GM19025 (cell line): ENCODE data around the gene SUPT20HL1.
"Not testable (repeated sequence)": the region's sequence is repeated elsewhere in the genome, so short reads cannot be mapped to it uniquely, and the experiment has no call there.

Experiments used
- ATAC-seq: cut with Tn5 transposase; IDR thresholded peaks from one replicate; pipeline ENCODE4 v1.9.1; 2021; ENCODE audit warnings: mild to moderate bottlenecking, low read depth, moderate library complexity; ENCODE audit not compliant: unreplicated experiment

SUPT20HL1 gene

DNA sequence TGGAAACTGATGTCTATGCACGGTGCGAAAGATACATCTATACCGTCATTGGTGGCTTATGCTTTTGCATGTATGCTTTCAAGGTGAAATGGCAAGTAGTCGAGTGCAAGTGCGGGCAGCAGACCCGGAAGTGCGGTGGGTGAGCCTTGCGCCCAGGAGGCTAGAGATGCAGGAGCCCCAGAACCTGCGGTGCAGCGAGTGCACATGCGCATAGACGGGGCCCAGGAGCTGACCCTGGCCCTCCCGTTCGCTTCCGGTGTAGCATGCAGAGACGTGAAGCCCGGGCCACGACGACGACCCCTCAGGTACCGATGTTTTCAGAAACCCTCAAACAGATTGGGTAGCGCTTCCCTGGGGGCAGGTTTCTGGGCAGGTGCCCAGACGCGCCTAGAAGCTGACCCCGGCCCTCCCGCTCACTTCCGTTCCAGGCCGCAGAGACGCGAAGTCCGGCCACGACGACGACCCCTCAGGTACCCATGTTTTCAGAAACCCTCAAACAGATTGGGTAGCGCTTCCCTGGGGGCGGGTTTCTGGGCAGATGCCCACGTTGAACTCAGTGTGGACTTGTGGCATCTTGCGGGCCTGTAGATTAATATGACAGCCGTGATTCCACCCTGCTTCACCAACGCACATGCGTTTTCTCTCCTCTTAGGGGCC, 1.8 kb downstream of the SUPT20HL1 start:
- ATAC-seq = not testable (repeated sequence)

DNA sequence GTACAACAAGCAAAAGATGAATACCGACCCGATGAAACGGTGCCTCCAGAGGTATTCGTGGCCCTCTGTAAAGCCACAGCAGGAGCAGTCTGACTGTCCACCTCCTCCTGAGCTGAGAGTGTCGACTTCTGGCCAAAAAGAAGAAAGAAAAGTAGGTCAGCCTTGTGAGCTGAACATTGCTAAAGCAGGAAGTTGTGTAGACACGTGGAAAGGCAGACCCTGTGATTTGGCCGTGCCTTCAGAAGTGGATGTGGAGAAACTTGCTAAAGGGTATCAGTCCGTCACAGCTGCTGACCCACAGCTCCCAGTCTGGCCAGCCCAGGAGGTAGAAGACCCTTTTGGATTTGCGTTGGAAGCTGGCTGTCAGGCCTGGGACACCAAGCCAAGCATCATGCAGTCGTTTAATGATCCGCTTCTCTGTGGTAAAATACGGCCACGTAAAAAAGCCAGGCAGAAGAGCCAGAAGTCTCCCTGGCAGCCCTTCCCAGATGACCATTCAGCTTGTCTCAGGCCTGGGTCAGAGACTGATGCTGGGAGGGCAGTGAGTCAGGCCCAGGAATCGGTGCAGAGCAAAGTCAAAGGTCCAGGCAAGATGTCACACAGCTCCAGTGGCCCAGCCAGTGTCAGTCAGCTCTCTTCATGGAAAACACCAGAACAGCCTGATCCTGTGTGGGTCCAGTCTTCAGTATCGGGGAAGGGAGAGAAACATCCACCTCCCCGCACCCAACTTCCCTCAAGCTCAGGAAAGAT, 3.2 kb downstream of the SUPT20HL1 start:
- ATAC-seq = not testable (repeated sequence)

DNA sequence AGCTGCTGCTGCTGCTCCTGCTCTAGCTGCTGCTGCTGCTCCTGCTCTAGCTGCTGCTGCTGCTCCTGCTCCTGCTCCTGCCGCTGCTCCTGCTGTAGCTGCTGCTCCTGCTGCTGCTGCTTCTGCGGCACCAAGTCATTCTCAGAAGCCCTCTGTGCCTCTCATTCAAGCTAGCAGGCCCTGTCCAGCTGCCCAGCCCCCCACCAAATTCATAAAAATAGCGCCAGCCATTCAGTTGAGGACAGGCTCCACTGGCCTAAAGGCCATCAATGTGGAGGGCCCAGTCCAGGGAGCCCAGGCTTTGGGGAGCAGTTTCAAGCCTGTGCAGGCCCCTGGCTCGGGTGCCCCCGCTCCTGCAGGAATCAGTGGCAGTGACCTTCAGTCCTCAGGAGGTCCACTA, 3.9 kb downstream of the SUPT20HL1 start:
- ATAC-seq = no peak

GRCh38 chrX:24364851-24365538, 4.6 kb downstream of the SUPT20HL1 start:
- no peak for ATAC-seq

DNA sequence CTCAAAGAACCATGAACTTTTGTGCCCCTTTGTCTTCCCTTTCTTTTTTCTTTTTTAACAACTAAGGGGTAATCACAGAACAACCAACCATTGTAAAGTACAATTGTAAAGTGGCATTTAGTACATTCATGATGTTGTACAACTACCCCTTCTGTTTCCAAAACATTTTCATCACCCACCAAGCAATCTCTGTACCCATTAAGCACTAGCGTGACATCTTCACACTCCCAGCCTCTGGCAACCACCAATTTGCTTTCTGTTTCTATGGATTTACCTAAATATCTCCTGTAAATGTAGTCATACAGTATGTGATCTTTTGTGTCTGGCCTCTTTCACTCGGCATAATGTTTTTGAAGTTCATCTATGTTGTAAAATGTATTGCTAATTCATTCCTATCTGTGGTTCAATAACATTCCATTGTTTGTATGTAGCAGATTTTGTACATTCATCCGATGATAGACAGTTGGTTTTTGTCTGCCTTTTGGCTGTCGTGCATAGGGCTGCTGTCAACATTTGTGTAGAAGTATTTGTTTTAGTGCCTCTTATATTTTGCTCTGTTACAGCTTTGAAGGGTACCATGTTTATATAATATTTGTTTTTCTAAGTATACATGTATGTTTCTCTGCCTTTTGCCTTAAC, 6.4 kb downstream of the SUPT20HL1 start:
- ATAC-seq = not testable (repeated sequence)

DNA sequence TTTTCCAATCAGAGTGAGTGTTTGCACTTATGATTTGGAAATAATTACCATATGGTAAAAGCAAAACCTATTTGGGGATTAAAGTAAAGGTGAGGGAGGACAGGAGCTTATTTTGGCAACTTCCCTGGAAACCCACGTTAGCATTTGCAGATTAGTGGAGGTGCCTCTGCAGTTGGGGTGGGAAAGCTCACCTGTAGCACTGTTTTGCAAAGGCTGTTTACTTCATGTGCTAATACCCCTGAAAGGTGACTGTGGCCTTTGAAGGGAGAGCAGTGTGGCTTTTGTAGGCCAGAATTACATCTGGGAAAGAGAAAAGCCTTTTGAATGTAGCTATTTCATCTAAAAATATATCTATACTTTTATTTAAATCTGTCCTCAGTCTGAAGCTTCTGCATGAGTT, 9.4 kb downstream of the SUPT20HL1 start:
- ATAC-seq = no peak

- no peak for ATAC-seq
Measured at GRCh38 chrX:24371391-24371972, 11.0 kb downstream of the SUPT20HL1 start.

GRCh38 chrX:24372021-24372763, 11.8 kb downstream of the SUPT20HL1 start:
- ATAC-seq = no peak

DNA sequence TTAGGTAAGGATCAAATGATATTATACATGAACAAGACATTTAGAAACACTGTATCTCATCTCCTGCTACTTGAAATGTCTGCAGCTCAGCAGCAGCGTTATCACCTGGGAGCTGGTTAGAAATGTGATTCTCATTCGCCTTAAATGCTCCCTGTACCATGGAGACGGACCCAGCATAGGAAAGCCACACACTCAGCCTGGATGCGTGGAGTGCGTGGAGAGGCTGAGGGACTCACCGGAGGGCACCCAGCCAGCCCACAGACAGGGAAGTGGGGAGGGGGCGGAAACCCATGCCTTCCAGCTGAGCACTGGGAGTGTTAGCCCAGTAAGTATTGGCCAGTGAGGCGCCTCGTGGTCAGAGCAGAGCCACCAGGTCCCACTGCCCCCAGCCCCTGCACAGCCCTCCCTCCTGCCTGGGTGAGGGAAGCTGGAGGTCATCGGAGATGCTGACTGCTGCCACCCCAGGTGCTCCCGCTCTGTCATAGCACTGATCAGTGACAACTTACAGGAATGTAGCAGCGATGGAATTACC, 15.2 kb downstream of the SUPT20HL1 start:
- no peak for ATAC-seq

DNA sequence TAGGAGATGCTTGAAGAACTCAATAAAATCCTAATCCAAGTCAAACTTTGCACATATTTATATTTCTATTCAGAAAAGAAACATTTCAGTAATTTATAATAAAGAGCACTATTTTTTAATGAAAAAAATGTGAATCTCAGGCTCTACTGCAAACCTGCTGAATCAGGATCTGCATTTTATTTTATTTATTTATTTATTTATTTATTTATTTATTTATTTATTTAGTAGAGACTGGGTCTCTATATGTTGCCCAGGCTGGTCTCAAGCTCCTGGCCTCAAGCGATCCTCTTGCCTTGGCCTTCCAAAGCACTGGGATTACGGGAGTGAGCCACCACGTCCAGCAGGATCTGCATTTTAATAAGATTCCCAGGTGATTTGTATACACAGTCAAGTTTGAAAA, 16.0 kb downstream of the SUPT20HL1 start:
- ATAC-seq = no peak

DNA sequence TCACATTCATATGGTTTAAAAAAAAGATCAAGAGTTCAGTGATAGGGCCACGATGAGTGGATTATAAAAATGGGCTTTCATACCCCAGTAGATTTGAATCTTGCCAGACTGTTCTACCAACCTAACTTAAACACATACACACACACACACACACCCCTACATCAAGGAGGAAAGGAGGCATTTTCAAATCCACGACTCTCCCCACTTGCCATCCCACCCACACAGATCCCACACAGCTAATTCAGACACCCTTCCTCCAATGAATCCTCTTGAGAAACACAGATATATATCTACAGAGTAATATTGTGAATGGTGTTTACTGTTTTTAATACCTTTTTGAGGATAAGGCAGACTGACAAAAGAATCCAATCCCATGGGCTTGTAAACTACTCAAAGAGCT, 16.8 kb downstream of the SUPT20HL1 start:
- no peak for ATAC-seq

DNA sequence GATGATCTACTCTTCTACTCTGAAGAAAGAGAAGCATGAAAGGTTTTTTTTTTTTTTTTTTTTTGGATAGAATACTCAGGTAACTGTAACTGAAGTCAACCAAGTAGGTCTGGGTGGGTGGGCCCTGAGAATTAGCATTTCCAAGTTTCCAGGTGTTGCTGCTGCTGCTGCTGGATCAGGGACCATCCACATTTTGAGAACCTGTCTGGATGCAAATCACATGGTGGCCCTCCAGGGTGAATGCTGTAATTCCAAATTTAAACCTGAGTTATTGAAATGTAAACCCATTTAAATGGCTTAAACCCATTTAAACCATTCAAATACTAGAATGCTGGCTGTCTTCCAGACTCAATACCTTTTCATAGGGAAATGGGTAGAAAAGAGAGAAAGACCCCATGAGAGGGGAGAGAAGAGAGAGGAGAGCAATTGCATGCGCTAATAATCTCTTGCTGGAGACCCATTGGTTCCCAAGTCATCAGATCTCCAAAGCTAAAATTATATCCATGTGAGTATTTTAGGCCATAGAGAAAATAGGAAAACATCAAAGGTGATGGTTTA, 17.6 kb downstream of the SUPT20HL1 start:
- no peak for ATAC-seq

GRCh38 chrX:24378706-24379105, 18.3 kb downstream of the SUPT20HL1 start:
- no peak for ATAC-seq

GRCh38 chrX:24380262-24381187, 20.1 kb downstream of the SUPT20HL1 start:
- ATAC-seq = no peak

GRCh38 chrX:24382315-24382714, 21.9 kb downstream of the SUPT20HL1 start:
- not testable (repeated sequence) for ATAC-seq

DNA sequence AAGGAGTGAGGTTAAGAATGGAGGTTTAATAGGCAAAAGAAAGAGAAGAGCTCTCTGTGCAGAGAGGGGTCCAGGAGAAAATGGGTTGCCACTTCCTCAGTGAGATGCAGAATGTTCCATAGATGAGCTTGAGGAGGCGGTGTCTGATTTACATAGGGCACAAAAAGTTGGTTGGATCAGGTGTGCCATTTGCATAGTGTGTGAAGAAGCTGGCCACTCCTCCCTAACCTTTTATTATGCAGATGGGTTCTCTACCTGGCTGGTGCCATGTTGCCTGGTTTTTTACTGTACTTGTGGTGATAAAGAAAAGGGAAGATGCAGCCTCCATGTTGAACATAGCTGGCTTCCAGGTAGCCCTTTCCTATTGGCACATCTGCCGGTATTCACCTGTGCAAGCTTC, 27.3 kb downstream of the SUPT20HL1 start:
- no peak for ATAC-seq

DNA sequence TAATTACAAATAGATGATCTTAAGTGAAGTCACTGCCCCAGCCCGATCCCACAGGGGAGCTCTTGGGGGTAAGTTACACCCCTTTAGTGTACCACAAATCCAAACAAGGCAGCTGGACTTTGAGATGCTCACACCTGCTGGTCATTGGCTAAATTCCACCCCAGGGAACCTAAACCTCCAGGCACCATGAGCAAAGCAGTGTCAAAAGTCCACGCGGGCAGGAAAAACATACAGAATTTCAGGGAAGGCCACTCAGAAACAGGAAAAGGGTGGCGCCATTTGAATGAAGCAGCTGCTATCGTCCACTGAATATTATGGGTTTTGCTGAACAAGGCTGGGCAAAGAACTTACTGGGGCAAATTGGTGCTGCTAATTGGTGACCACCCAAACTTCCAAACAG, 30.9 kb downstream of the SUPT20HL1 start:
- ATAC-seq = no peak

DNA sequence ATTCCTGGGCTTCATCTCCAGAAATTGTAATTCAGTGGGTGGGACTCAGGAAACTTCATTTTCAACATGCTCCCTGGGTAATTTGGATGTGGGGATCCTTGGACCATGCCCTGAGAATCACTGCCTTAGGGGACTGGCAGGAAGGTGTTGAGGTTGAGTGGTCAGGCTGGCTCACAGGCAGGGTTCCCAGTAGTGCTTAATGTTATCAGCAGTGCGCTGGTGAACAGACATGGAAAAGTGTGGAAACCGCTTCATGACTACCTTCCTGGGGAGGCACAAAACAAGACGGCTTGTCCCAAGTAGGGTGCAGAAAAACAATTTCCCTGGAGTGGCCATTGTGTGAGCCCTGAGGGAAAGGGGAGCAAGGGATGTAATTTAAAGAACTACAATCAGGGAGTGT, 31.4 kb downstream of the SUPT20HL1 start:
- ATAC-seq = no peak
